Left ventricle myocardium inferior (tissue), 1 donor: ENCODE measurements around the gene UNC13B. TPM values are rescaled to one million over a fixed set of nuclear protein-coding genes. Genes with fewer than 3 reads are reported as not detected.
"Not testable (repeated sequence)": the region's sequence is repeated elsewhere in the genome, so short reads cannot be mapped to it uniquely, and the experiment has no call there.

Source experiments
- DNase-seq: peaks from one replicate; pipeline ENCODE4 v3.0.0-alpha.2; 2020
- H3K27ac ChIP-seq: fragments of 200-600 bp; replicated peaks from 2 replicates; pipeline ENCODE4 v1.8.0; 2021
- H3K27me3 ChIP-seq: fragments of 200-600 bp; 2 replicates; pipeline ENCODE4 v1.8.0; 2021; ENCODE audit warnings: low read depth
- H3K36me3 ChIP-seq: fragments of 200-600 bp; 2 replicates; pipeline ENCODE4 v1.8.0; 2021
- H3K4me1 ChIP-seq: fragments of 200-600 bp; 2 replicates; pipeline ENCODE4 v1.8.0; 2021
- H3K4me3 ChIP-seq: fragments of 200-600 bp; 2 replicates; pipeline ENCODE4 v1.8.0; 2021; ENCODE audit warnings: mild to moderate bottlenecking, moderate library complexity
- H3K9me3 ChIP-seq: fragments of 200-600 bp; replicated peaks from 2 replicates; pipeline ENCODE4 v1.8.0; 2021
- CTCF ChIP-seq: fragments of 200-600 bp; IDR thresholded peaks from 2 replicates; pipeline ENCODE4 v1.8.0; 2021; ENCODE audit warnings: antibody characterized with exemption, mild to moderate bottlenecking, borderline replicate concordance
- intact Hi-C: fragments of 100-400 bp; cut with micrococcal nuclease; formaldehyde crosslinking; loops from one replicate; pipeline ENCODE4 v1.11.0; 2022
- total RNA-seq: library from RNA; stranded (reverse); fragmentation: NEBNext Ultra II Directional; extraction: Animal tissue kit (Norgen Biotek cat#: 25700); gene quantifications from one replicate; pipeline ENCODE4 v1.2.1, GENCODE V29; 2021
- donor health status: DM: no; HTN: yes; CAD: no; lungs with severe emphysema.

UNC13B gene
- total RNA-seq, 1 donor from 2014 or later = 21.6 TPM

DNA sequence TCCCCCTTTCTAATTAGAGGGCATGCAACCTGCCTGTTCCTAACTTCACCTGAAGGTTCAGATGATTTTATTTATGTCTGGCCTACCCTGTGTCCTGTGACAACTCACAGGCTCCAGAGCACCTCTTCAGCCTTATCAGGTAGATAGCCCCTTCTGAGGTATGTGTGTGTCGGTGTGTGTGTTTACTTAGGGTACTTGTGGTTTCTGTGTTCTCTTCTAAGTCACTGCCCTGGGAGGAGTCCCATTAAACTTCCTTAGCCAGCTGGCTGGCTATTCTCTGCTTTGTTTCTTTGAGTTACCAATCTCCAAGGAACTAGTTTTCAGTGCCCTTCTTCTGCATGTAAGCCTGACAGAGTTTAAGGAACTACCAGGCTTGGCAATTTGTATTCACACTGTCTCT is 74.9 kb downstream of the UNC13B start:
- TF ChIP-seq CTCF = no peak
- Histone ChIP-seq H3K4me3 (no peak overlapping the region), H3K27me3 (no peaks in the 10 kb centered on the region), H3K27ac (no peak overlapping the region), H3K36me3 (peaks cover 18% of the 10 kb centered on the region), H3K9me3 (peaks cover 9% of the 10 kb centered on the region), H3K4me1 (no peaks in the 10 kb centered on the region)
- no peak for DNase-seq
- intact Hi-C loops = no loop called here

GRCh38 chr9:35237311-35237710 is 75.5 kb downstream of the UNC13B start:
- intact Hi-C loops = no loop called here

GRCh38 chr9:35245945-35246344 is 84.1 kb downstream of the UNC13B start:
- intact Hi-C loops, H3K9me3 ChIP-seq, H3K27me3 ChIP-seq, H3K4me3 ChIP-seq, H3K4me1 ChIP-seq, DNase-seq, H3K27ac ChIP-seq: not testable (repeated sequence)
- peaks cover 22% of the 10 kb centered on the region for H3K36me3 ChIP-seq

More at GRCh38 chr9:35237311-35237710, 75.5 kb downstream of the UNC13B start:
- no peak for TF ChIP-seq CTCF
- Histone ChIP-seq H3K4me3 (no peak overlapping the region), H3K27ac (no peak overlapping the region), H3K27me3 (no peaks in the 10 kb centered on the region), H3K9me3 (peaks cover 9% of the 10 kb centered on the region), H3K36me3 (peaks cover 18% of the 10 kb centered on the region), H3K4me1 (no peaks in the 10 kb centered on the region)
- no peak for DNase-seq

DNA sequence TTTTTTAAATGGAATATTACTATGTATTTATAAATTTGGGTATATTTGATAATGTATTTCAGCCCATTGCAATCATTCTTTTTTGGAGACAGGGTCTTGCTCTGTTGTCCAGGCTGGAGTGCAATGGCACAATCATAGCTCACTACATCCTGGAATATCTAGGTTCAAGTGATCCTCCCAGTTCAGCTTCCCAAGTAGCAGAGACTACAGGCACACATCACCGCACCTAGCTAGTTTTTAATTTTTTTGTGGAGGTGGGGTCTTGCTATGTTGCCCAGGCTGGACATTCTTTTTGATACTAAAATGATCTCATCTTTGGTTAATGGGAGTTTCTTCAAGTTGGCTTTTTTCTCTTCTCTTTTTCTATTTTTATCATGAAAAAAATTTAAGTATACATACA is 91.3 kb downstream of the UNC13B start:
- Histone ChIP-seq H3K27ac (no peak overlapping the region), H3K4me1 (no peaks in the 10 kb centered on the region), H3K27me3 (no peaks in the 10 kb centered on the region), H3K4me3 (no peak overlapping the region), H3K36me3 (no peaks in the 10 kb centered on the region), H3K9me3 (no peaks in the 10 kb centered on the region)
- intact Hi-C loops = loop anchor here (10.0 kb wide), 1 partner anchor 138 kb away; the partner anchor contains the start of gene ATOSB
- TF ChIP-seq CTCF = no peak
- no peak for DNase-seq

GRCh38 chr9:35254237-35254636 is 92.4 kb downstream of the UNC13B start:
- Histone ChIP-seq H3K4me3 (no peak overlapping the region), H3K4me1 (no peaks in the 10 kb centered on the region), H3K36me3 (no peaks in the 10 kb centered on the region), H3K27me3 (no peaks in the 10 kb centered on the region), H3K9me3 (no peaks in the 10 kb centered on the region), H3K27ac (no peak overlapping the region)
- intact Hi-C loops = loop anchor here (10.0 kb wide), 1 partner anchor 139 kb away; the partner anchor contains the start of gene ATOSB
- TF ChIP-seq CTCF = no peak
- DNase-seq = no peak

GRCh38 chr9:35254984-35255857 is 93.4 kb downstream of the UNC13B start:
- Histone ChIP-seq H3K27ac (no peak overlapping the region), H3K4me1 (no peaks in the 10 kb centered on the region), H3K27me3 (no peaks in the 10 kb centered on the region), H3K36me3 (no peaks in the 10 kb centered on the region), H3K4me3 (no peak overlapping the region), H3K9me3 (no peaks in the 10 kb centered on the region)
- no peak for TF ChIP-seq CTCF
- DNase-seq = no peak
- intact Hi-C loops = loop anchor here (10.0 kb wide), 1 partner anchor 140 kb away; the partner anchor contains the start of gene ATOSB
